Nephron progenitor cell (in vitro differentiated cells): ENCODE measurements around the gene NINJ1.
"Not testable (repeated sequence)": the region's sequence is repeated elsewhere in the genome, so short reads cannot be mapped to it uniquely, and the experiment has no call there.

ENCODE experiments used
- DNase-seq: peaks from one replicate; pipeline ENCODE4 v3.0.0; 2021
- H3K27ac Mint-ChIP-seq: 2 replicates; pipeline ENCODE4 v1.8.0; 2021; ENCODE audit warnings: mild to moderate bottlenecking, moderate library complexity, mixed read lengths
- H3K27me3 Mint-ChIP-seq: 2 replicates; pipeline ENCODE4 v1.8.0; 2021; ENCODE audit warnings: mild to moderate bottlenecking, low read depth, mixed read lengths; ENCODE audit not compliant: poor library complexity
- H3K36me3 Mint-ChIP-seq: 2 replicates; pipeline ENCODE4 v1.8.0; 2021; ENCODE audit warnings: low read depth, mixed read lengths
- H3K4me1 Mint-ChIP-seq: 2 replicates; pipeline ENCODE4 v1.8.0; 2021; ENCODE audit warnings: mixed read lengths
- H3K4me3 Mint-ChIP-seq: 2 replicates; pipeline ENCODE4 v1.8.0; 2021; ENCODE audit warnings: mild to moderate bottlenecking, moderate library complexity, mixed read lengths
- H3K9me3 Mint-ChIP-seq: 2 replicates; pipeline ENCODE4 v1.8.0; 2021; ENCODE audit warnings: mild to moderate bottlenecking, moderate library complexity, mixed read lengths
- CTCF ChIP-seq: fragments of 200-600 bp; sonication (generic); IDR thresholded peaks from 2 replicates; pipeline ENCODE4 v1.5.0; 2021; ENCODE audit warnings: antibody characterized with exemption

The NINJ1 gene

GRCh38 chr9:93107825-93108161, 26.3 kb downstream of the NINJ1 start:
- Mint-ChIP-seq H3K27me3 (peaks cover 4% of the 10 kb centered on the region), H3K36me3 (peaks cover 15% of the 10 kb centered on the region)
- DNase-seq = no peak

GRCh38 chr9:93107151-93107824, 26.8 kb downstream of the NINJ1 start:
- peaks cover 22% of the 10 kb centered on the region for H3K9me3 Mint-ChIP-seq
- H3K36me3 Mint-ChIP-seq = peaks cover 18% of the 10 kb centered on the region
- peaks cover 9% of the 10 kb centered on the region for H3K4me1 Mint-ChIP-seq
- H3K27me3 Mint-ChIP-seq = peaks cover 4% of the 10 kb centered on the region
- H3K27ac Mint-ChIP-seq = no peak overlapping the region
- DNase-seq = no peak
- H3K4me3 Mint-ChIP-seq = no peak overlapping the region
- TF ChIP-seq CTCF = no peak

More at GRCh38 chr9:93107825-93108161, 26.3 kb downstream of the NINJ1 start:
- H3K9me3 Mint-ChIP-seq = peaks cover 17% of the 10 kb centered on the region
- TF ChIP-seq CTCF = no peak
- H3K4me1 Mint-ChIP-seq = peaks cover 9% of the 10 kb centered on the region
- H3K27ac Mint-ChIP-seq = no peak overlapping the region
- no peak overlapping the region for H3K4me3 Mint-ChIP-seq

- TF ChIP-seq CTCF = no peak
- Mint-ChIP-seq H3K27me3 (peaks cover 4% of the 10 kb centered on the region), H3K4me1 (peaks cover under 1% of the 10 kb centered on the region), H3K9me3 (peaks cover 34% of the 10 kb centered on the region), H3K27ac (no peak overlapping the region), H3K36me3 (peaks cover 19% of the 10 kb centered on the region), H3K4me3 (no peak overlapping the region)
- DNase-seq = no peak
Measured at GRCh38 chr9:93105620-93106019, 28.4 kb downstream of the NINJ1 start.

GRCh38 chr9:93101086-93101485, 33.0 kb downstream of the NINJ1 start:
- Mint-ChIP-seq H3K9me3 (peaks cover 35% of the 10 kb centered on the region), H3K36me3 (peaks cover 23% of the 10 kb centered on the region)
- not testable (repeated sequence) for H3K4me3 Mint-ChIP-seq, H3K27ac Mint-ChIP-seq, H3K27me3 Mint-ChIP-seq, DNase-seq, H3K4me1 Mint-ChIP-seq

- Mint-ChIP-seq H3K27me3 (peaks cover 9% of the 10 kb centered on the region), H3K4me1 (peaks cover 8% of the 10 kb centered on the region), H3K4me3 (no peak overlapping the region), H3K36me3 (peaks cover 23% of the 10 kb centered on the region), H3K9me3 (peaks cover 35% of the 10 kb centered on the region), H3K27ac (no peak overlapping the region)
- DNase-seq = no peak
- TF ChIP-seq CTCF = no peak
Measured at GRCh38 chr9:93100276-93100636, 33.8 kb downstream of the NINJ1 start.

GRCh38 chr9:93099551-93100275, 34.3 kb downstream of the NINJ1 start:
- Mint-ChIP-seq H3K4me1 (peaks cover 14% of the 10 kb centered on the region), H3K27me3 (peaks cover 5% of the 10 kb centered on the region), H3K27ac (no peak overlapping the region), H3K36me3 (peaks cover 23% of the 10 kb centered on the region), H3K9me3 (peaks cover 35% of the 10 kb centered on the region), H3K4me3 (no peak overlapping the region)
- DNase-seq = no peak
- no peak for TF ChIP-seq CTCF
